Measurements from ENCODE around the gene AFAP1.

AFAP1 gene, protein sequence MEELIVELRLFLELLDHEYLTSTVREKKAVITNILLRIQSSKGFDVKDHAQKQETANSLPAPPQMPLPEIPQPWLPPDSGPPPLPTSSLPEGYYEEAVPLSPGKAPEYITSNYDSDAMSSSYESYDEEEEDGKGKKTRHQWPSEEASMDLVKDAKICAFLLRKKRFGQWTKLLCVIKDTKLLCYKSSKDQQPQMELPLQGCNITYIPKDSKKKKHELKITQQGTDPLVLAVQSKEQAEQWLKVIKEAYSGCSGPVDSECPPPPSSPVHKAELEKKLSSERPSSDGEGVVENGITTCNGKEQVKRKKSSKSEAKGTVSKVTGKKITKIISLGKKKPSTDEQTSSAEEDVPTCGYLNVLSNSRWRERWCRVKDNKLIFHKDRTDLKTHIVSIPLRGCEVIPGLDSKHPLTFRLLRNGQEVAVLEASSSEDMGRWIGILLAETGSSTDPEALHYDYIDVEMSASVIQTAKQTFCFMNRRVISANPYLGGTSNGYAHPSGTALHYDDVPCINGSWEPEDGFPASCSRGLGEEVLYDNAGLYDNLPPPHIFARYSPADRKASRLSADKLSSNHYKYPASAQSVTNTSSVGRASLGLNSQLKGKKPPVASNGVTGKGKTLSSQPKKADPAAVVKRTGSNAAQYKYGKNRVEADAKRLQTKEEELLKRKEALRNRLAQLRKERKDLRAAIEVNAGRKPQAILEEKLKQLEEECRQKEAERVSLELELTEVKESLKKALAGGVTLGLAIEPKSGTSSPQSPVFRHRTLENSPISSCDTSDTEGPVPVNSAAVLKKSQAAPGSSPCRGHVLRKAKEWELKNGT

DNA sequence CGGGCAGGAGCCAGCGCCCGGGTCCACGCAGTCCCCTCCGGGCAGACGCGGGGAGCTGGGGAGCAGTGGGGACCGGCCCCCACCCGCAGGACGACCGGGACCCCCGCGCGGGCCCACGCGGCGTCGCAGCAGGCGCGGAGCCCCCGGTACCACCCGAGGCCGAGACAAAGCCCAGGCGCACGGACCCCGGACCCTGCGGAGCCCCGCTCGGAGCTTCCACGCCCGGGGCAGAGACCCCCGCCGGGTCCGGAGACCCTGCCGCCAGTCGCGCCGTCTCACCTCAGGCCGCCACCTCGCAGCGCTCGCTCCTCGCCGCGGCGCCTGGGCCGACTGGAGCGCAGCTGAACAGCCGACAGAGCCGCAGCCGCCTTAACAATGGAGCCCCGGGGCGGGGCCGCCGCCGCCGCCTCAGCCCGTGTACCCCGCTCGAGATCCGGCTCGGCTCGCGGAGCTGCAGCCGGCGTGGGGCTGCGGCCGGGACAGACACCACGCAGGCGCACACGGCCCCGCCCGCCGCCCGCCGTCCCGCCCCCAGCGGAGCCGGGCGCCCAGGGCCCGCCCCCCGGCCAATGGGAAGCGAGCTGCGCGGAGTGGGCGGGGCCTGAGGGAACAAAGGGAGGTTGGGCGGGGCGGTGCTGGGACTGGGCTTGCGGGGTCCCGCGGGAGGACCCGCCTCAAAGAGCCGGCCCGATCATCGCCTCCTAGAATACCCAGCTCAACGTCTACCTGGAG is at the start of gene AFAP1:
Gene AFAP1 (minus strand): TSS at position 485 of the 732 bp plus-strand sequence. CDS start 67,783 bp downstream, outside the sequence.
- peak; percentile 51 for DNase-seq

DNA sequence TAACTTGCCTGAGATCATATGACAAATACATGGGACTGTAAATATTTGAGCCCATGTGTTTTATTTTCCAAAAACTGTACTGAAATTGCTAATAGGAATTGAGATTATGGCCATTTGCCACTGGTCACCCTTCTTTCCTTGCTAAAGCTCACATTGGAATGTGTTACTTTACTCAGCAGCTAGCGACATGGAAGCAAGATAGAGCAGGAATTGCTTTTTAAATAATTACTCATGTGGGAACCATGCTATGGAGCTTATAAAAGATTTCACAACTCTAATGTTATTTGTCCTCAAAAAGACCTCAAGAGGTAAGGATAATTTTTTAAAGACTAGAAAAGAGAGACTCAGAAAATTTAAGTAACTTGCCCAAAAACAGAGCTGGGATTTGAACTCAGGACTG is 48.8 kb upstream of the AFAP1 start:
- DNase-seq = no peak

DNA sequence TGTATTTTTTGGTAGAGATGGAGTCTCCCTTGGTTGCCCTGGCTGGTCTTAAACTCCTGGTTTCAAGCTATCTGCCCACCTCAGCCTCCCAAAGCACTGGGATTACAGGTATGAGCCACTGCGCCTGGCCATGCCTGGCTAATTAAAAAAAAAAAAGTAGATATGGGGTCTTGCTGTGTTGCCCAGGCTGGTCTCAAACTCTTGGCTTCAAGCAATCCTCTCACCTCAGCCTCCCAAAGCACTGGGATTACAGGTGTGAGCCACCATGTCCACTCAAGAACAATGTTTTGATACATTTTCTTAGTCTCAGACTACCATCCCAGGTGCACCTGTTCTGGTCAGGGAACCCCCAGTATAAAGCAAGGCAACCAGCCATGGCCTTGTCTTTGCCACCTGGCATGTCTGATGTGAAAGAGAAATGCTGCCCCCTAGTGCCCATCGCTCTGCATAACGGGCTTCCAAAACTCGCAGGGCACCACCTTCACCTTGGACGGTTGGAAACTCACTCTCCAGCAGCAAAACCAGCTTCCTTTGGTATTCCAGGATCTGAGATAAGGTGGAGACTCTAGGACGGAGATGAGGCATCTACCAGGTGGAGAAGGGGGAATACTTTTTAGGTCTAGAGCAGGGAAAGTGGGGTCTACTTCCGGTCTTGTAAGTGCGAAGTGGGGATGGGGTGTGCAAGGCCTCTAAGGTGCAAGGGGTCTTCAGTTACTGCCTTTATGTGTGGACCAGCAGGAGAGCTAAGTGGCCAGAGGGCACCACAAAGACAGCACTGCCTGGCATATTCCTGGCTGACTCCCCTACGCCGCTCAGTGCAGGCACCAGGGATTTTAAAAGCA is 47.7 kb upstream of the AFAP1 start:
- DNase-seq = peak; percentile 33

DNA sequence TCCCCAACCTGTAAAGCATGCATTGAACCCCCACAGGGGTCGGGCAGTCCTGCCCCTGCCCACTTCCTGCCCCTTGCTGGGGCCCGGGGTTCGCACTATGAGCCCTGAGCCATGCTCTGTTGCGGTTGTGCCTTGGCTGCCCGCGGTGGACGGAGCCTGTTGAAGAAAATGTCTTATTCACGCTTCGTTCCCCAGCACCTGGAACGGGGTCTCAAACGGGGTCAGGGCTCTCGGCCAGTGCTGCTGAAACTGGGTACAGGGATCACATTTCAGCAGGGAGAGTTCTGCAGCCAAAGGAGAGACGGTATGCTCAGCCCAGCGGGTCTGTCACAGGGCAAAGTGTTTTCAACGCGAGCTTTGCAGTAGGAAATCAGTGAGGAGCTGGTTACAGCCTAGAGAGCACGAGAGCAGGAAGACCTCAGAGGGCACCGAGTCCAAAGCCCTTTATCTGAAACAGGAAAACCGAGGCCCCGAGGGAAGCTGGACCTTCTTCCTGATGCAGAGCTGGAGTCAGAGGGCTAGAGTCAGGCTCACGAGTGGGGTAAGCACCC is 46.3 kb upstream of the AFAP1 start:
- DNase-seq = no peak

DNA sequence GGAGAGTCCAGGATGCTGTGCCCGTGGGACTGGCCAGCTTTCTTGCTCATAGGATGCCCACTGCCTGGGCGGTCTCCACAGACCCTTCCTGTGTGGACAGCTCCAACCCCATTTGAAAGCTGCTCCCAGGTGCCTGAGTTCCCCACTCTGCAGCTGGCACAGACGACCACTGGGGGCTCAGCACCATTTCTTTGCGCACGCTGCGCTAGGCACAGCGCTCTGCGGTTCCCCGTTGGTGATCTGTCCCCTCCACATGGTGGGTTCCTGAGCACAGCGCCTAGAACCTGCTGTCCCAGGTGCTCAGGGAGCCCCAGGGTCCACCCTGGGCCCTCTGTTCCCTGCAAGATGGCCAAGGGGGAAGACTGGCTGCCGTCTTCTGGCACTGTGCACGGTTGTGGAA is 45.4 kb upstream of the AFAP1 start:
- no peak for DNase-seq

DNA sequence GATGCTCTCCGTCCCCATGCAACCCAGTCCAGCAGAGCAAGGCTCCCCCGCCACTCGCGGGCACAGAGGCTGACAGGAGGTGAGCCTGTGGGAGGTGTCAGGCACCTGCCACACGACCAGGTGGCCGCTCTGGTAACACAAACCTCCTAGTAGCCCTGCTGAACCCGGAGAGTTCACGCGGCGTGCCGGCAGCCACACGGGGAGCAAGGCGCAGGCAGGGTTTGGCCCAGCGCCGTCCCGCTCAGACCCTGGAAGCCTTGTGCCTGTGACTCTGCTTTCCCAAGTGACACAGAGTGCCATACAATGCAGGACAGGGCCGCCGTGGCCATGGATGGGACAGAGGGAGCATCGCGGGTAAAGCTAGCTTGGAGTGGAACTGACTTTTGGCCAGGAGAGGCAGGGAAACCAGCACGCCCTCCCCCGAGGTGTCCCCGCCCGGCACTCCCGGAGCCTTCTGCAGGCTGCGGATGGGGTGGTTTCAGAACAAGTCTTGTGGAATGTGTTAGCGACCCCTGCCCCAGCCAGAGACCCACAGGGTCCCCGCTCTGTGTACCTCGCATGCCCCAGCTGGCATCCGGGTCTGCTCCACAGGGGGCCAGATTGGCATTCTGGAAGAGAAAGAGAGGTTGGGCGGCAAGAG is 44.7 kb upstream of the AFAP1 start:
- DNase-seq = no peak

DNA sequence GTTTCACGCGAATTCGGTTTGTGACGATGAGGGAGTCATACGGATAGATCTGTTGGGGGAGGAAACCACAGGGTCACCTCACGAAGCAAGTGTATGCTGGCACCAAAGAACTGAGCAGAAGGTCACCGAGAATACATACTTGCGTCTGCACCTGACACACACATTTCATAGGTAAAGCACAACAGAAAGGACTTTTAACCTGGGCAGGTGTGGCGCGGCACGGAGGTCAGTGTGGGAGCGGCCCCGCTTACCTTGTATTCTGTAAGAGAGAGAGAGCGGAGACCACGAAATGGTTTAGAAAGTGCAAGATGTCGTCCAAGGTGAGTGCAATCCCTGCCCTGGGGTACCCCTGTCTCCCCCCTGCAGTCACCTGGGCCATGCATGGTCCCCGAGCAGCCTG is 43.6 kb upstream of the AFAP1 start:
- DNase-seq = no peak

DNA sequence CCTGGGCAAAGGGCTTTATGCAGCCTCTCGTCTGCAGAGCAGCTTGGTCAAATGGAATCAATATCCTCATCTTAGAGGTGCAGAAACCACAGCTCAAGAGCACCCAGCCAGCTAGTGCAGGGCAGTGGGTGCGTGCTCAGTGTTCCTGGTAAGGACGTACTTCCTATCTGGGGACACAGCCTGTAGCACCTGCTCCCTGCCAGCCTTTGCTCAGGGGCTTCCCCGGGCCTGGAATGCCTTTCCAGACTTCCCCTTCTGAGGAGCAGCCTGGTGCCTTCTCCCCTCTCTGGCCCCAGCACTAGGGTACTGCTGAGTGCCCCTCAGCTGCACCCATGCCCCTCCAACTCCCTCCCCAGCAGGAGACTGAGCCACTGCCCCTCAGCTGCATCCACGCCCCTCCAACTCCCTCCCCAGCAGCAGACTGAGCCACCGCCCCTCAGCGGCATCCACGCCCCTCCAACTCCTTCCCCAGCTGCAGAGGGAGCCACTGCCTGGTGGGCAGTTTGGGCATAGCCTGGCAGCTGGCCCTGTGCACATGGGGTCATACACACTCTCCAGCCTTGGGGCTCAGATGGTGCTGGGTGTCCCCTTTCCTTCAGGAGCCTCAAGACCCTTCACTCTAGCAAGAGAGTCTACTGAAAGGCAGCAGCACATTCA is 42.2 kb upstream of the AFAP1 start:
- no peak for DNase-seq

DNA sequence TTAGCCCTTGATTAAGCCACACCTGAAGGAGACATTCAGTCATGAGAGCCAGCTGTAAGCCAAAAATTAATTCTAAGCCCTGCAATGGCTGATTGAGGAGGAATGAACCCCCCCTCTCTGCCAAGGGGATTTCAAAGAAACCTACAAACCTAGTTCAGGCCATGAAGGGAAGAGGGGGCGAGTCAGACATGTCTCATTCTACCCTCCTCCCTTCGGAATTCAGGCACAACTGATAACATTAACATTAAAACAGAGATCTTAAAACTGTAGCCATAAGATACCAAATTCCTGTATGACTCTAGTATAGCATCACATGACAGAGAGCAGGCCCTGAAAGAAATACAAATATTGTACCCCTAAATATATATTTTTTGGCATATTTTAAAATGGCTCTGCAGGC is 40.4 kb upstream of the AFAP1 start:
- no peak for DNase-seq

DNA sequence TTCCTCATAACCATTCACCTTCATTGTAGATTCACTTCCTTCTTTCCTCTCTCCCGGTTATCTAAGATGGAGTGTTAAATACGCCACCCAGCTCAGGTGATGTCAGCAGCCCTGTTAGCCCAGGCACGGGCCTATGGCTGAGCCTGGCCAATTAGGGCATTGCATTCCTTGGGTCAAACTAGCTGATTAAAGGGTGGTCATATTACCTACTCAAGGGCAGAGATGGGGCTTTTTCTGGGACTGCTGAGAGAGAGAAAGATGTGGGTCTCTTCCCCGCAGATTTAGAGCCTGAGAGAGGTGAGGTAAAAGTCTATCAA is 39.9 kb upstream of the AFAP1 start:
- DNase-seq = no peak

DNA sequence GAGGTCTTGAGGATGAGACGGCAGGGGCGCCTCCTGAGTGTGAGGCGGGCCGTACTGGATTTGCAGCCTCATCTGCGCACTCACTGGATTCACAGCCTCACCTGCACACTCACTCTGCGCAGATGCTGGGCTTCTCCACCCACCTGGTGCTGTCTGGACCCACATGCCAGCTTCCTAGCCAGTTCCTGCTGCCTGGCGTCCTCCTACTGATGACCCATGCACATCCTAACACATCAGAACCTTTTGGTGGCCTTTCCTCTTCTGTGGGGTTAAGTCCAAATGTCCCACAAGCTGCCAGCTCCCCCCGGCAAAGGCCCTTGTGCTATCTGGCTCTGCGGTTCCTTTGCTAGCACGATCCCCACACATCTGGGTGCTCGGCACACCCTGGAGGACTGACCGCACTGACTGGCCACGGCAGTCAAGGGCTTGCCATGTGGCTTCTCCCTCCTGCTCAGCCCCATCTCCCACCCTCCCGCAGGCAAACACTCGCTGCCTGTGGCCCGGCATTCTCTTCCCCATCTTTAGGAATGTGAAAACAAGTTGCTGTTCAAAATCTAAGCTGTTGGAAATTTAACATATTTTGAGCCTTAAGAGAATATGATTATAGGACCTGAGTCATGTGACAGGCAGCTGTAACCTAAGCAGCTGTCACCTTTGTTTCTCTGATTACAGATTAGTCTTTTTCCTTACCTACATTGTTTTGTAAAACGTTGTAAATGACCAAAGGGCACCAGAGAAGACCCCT is 39.4 kb upstream of the AFAP1 start:
- DNase-seq = no peak

DNA sequence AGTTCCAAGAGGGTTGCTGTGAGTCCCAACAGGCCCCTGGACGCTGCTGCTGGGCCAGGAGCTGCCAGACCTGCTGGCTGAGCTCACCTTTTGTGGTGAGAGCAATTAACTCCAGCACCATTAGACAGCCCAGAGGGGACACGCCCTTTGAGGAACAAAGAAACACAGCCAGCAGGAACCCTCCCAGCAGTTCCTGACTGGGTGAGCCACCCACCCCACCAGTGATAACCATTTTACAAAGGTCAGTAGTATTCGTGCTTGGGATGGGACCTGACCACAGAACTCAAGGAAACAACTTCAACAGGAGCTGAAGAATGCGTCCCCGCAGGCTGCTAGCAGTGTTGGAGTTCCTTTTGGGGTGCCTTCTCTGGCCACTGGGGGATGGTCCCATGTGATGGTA is 38.8 kb upstream of the AFAP1 start:
- DNase-seq = no peak

DNA sequence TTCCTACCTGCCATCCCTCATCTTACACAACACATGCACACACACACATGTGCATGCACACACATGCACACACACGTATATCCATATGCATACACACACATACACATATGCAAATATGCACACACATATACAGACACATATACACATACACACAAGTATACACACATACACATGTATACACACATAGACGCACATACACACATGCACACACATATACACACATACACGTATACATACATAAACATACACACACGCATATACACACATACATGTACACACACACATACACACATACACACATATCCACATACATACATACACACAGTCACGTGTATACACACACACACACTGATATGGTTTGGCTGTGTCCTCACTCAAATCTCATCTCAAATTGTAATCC is 37.0 kb upstream of the AFAP1 start:
- no peak for DNase-seq

DNA sequence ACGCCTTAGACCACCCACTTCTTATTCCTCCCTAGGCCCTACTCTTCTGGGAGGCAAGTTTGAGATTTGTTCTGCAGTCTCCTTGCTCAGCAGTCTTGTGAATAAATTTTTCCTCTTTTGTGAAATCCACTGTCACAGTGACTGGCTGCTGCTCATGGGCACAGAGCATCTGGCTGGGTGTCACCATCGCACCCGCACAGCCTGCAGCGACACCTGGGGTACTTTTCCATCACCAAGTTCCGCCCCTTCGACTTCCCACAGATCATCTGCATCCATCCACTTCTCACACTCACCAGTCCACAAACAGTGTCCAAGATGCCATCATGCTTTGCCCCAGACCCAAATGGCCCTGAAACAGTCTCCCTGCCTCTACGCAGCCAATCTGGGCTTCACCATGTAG is 36.4 kb upstream of the AFAP1 start:
- DNase-seq = no peak

DNA sequence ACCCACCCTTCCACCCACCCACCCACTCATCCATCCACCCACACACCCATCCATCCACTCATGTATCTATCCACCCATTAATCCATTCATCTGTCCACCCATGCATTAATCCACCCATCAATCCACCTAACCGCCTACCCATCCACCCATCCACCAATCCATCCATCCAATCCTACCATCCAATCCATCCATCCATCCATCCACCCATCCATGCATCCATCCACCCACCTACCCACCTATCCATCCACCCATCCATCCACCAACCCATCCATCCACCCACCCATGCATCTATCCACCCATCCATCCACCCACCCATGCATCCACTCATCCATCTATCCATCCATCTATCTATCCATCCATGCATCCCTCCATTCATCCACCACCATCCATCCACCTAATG is 34.8 kb upstream of the AFAP1 start:
- no peak for DNase-seq

DNA sequence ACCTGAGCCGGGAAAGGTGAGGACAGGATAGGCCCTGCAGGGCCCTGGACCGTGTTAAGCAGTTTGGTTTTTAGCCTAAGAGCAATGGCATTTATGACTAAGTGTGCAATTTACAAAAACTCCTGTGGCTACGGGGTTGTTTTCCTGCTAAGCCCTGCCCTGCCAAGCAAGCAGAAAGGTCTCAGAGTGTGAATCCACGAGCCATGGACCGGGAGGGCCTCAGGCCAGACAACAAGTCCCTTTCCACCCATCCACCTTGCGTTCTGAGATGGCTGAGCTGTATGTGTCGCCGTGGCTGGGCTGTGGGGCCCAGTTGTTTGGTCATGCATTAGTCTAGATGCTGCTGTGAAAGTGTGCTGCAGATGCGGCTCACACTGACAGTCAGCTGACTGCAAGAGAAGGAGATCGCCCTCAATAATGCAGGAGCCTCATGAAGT is 33.9 kb upstream of the AFAP1 start:
- DNase-seq = no peak

DNA sequence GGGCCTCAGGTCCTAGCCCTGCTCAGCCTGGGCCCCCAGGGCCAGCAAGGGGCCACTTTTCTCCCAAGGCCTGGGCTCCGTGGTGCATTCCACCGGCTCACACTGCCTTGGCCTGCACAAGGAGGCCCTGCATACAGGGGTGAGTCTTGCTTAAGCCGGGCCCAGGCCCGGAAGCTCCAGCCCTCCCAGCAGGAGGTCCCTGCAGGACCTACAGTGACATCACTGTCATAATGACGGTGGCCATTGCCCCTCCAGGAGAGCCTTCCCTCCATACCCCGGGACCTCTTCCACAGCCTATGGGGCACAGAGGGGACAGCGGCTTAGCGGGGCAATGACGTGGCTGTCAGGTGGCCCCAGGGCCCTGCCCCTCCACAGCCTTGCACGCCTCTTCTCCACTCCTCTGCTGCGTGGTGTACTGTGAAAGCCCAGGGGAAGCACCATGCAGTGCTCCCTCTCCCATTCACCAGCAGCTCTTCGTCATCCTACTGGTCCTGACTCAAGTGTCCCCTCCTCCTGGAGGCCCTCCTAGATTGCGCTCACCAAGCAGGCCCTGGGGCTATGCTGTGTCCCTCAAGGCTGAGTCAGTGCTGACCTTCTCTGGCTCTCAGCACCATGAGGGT is 32.3 kb upstream of the AFAP1 start:
- no peak for DNase-seq

DNA sequence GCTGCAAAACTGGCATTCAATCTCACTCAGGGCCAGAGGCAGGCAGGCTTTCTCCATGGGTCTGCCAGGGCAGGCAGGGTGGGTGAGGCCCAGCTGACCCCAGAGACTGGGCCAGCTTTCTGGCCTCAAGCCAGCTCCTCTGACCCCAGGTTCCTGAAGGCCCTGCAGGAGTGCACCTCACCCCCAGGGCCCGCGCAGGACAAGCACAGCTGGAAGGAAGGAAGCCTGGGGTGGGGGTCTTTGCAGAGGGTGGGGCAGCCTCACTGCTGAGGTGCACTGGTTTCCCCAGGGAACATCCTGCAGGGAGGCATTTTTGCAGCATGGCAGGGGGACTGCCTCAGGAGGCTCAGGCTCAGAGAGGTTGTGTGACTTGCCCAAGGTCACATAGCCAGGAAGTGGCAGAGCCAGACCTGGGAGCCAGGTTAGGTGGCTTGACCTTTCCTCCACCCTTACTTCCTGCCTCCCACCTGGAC is 31.5 kb upstream of the AFAP1 start:
- no peak for DNase-seq

DNA sequence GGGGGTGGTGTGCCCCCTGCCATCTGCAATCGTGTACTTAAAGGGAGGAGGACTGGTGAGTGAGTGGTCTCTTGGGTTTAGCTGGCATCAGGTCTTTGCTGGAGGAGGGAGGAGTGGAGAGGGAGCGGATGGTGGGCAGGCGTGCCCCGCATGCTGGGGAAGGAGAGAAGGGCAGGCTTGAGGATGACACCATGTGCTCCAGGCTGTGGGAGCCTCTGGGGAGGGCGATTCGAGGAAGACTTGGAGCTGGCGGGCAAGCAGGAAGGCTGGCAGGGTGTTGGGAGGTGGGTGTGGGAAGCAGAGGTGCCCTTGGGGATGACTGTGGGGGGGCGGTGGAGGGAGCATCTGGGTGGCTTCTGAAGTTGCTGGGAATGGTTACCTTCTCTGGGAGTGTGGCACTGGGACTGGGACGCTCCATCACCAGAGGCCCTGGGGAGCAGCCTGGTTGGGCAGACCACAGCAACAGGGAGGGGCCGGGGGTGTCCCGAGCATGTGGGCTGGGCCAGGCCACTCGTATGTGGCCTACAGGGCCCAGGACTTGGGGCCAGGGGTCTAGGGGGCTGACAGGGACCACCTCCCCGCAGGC is 30.8 kb upstream of the AFAP1 start:
- DNase-seq = no peak
